Stimulated activated CD8-positive, alpha-beta memory T cell treated with anti-CD3 and anti-CD28 coated beads, Interleukin-15, amount 100 ng/mL, for 48 hours (primary cell): ENCODE results near the gene ITGA5.

ENCODE experiments used
- DNase-seq, 2 donors: peaks; one replicate each; pipeline ENCODE4 v3.0.0-alpha.2; 2020; ENCODE audit warnings: low read depth in 2 of 2

ITGA5 gene

DNA sequence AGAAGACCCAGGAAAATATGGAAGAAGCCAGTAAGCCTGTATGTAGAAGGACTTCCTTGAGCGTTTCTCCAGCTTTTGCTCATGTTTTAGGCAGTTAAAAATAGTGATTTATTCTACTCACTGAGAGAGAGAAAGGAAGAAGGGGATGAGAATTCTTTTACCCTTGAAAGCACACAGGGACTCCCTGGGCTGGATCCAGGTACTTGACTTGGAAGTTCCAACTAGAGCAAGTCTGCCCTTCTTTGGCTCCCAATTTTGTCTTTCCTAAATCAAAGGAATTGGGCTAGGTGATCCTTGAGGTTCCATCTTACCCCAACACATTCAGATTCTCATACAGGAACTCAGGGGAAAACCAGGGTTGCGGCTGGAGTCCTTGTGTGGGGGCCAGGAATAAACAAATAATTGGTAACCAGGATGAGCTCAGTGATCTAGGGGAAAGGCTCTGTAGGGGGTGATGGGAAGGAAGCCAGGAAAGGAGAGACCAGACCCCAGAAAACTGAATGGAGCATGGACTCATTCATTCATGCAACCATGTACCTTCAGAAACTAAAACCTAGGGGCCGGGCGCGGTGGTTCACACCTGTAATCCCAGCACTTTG, 11.5 kb upstream of the ITGA5 start:
- no peak for DNase-seq

DNA sequence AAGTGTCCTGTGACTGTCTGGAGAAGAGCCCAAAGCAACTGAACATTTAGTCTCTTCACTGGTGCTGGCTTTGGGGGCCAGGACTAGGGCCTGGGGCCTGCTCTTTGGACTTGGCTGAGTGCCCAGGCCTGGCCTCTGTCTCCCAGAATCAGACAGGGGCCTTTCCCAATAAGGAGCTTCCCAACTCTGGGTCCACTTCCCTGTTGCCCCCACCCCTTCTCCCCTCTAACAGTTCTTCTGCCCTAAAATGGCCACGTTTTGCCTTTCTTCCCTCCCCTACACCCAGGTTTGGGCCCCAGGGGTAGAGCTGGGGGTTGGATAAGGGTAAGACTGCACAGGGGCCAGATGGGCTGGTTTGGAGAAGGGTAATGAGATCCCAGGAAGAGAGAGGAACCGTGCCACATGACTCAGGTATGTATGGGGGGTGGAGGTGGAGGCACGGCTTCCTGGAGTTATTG, 10.0 kb upstream of the ITGA5 start:
- no peak for DNase-seq

DNA sequence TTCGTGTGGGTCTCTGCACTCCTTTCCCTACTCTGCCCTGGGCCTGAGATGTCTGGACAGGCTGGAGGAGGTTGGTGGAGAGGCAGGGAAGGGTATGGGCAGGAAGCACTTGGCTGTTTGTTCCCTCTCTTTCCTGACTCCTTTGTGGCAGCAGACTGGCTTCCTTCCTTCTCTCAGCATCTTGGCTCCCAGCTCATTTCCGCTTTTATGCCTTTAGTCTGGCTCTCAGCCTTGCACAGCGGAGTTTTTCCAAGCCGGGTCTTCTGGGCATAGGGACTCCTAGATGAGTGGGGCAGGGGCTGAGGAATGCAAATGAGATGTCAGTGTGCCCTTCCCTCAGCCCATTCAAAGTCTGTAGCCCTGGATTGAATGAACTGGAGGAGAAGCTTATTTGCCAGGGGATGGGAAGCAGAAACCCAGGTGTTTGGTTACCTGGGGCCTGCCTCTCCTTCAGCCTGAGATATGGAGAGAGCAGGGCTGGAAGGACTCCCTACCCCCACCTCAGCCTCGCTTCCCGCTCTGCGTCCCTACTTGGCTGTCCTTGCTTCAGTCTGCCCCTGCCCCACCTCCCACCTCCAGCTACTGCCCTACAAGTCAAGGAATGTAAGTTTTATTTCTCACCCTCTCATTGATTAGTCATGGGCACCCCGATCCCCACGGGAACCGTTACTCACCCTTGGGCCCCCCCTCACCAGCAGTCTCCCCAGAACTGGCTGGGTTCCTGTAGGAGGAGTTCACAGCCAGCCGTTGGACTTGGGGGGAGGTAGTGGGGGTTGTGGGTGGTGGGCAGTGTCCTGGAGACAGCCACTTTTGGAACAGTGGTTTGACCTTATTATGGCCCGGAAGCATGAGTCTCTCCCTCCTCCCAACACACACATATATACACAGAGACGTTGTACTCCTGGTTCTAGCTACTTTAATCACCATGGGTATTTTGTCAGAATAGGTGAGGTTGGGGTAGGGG, 9.3 kb upstream of the ITGA5 start:
- no peak for DNase-seq

DNA sequence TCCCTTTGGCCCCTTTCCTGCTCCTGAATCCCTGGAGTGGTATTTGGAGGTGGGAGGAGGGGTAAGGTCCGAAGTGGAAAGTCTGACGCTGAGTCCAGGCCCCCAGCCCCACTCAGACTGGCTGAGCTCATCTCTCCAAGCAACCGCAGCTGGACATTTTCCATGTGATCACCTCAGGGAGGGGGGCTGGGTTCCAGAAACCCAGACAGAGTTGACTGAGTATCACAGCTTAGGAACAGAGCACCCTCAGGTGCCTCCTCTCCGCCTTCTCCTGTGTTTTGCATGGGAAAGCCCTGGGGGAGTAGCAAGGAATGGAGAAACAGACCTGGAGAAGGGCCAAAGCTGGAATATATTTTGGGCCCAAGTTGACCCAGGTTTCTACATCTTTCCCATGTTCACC, 8.0 kb upstream of the ITGA5 start:
- no peak for DNase-seq

DNA sequence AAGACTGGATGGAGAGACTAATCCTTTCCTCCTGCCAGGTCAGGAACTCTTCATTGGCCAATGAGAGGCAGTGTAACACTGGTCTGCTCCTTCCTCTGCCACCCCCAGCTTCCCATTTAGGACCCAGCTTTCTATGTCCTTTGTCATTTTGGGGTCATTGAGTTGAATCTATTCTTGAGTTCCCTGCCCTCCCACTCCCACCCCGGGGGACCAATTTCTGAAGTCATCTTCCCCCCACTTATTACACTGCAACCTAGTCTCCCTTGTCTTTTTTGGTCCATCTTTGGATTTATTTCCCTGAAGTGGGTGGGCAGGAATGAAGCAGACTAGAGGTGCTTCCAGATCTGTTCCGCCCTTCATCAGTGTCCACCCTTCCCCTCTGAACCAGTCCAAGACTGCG, 7.6 kb upstream of the ITGA5 start:
- DNase-seq = no peak

DNA sequence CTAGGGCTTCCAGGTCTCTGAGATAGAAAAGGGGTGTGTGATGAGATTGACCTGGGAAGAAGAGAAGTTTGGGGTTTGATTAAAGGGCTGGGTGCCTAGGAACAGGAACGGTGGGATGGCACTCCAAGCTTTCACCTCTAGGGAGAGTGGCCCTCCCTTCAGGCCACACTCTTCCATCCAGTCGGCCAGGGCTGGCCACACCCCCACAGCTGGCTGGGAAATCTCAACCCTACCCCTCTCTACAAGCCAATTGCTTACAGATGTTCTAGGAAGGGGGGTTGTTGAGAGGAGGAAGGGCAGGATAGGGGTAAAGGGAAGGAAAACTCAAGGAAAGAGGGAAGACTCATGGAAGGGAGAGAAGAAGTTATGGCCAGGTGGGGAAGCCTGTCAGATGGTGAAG, 6.6 kb upstream of the ITGA5 start:
- no peak for DNase-seq

DNA sequence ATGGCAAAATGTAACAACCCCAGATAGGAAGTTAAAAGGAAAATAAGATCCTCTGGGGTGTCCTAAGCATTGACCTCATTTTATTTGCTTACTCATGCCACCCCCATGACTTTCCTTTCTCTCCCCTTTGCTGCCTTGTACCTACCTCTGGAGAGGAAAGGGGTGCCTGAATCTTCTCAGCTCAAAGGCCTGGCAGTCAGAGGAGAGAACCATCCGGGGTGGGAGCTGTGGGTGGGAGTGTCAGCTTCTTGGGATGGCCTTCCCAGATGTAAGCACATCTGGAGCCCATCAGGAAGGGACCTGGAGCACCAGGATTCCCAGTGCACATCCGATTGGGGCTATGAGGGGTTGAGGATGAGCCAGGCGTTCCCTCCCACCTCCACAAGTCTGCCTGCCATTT, 5.2 kb upstream of the ITGA5 start:
- DNase-seq = no peak

DNA sequence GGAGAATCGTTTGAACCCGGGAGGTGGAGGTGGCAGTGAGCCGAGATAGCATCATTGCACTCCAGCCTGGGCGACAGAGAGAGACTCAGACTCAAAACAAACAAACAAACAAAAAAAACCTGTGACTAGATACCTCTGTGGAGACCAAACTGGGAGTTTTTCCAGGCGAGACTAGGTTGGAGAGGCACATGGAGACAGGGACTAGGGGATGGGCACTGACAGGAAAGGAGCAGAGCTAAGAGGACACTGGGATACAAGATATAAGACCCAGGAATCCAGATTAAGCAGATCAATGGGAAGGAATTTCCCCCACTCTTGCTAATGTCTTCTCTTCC, 4.7 kb upstream of the ITGA5 start:
- no peak for DNase-seq

DNA sequence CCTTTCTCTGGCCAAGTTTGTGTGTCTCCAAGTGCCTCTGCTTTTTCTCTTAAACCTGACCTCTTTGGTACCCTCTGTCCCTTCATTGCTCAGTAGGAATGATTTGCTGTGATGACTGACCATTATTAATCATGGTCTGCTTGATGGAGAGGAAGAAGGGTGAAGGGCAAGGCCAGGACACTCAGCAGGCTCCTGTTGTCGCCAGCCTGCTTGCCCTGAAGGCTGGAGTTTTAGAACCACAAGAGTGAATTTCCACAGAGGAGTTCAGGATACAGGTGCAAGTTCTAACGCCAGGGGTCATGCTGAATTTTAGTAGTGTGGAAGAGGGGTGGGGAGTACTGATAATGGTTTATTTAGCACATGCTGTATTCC, 2.8 kb upstream of the ITGA5 start:
- no peak for DNase-seq

DNA sequence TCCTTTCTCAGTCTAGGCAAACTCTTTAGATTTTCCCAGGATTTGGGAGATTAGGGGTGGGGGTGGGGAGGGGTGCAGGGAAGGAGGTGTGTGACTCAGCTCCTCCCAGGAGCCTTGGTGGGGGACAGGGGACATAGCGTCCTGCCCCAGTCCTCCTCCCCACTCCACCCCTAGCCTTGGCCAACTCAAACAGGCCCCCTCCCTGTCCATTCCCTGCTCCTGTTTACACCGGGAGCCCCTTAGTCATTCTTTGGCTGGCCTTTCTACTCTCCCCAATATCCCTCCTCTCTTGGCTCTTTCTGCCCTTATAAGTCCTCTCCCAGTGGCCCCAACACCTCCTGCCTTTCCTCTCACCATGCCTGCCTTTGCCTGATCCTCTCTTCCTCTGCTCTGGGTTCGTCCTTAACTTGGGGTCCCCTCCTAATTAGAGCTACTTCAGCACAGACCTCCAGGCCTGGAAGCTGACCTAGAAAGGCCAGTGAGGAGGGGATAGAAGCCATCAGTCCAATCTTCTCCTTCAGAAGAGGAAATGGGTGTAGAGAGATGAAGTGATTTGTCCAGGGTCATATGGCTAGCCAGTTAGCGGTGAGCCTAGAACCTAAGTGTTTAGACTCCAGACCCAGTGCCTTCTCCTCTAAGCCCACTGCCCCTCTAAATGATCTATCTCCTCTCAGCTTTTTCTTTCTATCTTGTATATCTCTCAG, 2.3 kb upstream of the ITGA5 start:
- no peak for DNase-seq

DNA sequence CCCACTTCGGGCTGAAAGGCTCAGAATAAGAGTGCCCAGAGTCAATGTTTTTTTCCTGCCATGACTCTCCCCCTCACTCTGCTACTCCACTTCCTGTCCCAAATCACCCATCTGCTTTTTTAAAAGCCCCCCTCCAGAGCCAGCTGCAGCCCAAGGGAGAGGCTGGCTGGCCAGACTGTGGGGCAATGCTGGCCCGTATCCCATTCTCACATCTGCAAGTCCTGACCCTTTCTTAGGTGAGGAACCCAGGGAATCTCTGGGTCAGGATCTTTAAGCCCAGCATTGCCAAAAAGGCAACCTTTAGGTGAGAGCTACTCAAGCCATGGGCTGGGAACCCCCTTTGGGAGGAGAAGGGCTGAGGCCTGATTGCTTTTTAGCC, 1.7 kb upstream of the ITGA5 start:
- DNase-seq = no peak

DNA sequence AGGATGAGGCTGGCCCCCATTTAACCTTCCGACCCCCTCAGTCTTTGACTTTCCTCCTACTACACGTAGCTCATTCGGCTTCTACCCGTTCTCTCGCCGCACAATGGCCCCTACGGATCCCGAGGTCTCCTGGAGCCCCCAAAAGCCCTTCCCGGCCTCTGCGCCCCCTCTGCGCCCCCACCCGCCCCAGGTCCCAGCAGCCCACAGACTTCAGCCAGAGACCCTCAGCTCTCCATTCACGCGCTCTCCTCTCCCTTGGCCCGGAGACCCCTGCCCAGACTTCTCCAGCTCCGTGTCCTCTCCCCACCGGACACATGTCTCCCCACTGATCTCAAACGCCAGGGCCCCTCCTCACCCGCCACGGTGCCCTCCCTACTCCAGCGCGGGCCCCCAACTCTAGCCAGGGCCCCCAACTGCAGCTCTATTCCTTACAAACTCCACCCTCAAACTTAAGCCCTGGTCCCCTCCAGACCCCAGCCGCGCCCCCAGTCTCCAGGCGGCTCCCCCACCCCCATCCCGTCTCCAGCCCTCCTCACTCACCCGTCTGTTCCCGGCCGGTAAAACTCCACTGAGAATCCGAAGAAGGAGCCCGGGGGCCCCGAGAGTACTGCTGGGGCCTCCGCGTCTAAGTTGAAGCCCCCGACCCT, 502 bp downstream of the ITGA5 start:
- DNase-seq = no peak

DNA sequence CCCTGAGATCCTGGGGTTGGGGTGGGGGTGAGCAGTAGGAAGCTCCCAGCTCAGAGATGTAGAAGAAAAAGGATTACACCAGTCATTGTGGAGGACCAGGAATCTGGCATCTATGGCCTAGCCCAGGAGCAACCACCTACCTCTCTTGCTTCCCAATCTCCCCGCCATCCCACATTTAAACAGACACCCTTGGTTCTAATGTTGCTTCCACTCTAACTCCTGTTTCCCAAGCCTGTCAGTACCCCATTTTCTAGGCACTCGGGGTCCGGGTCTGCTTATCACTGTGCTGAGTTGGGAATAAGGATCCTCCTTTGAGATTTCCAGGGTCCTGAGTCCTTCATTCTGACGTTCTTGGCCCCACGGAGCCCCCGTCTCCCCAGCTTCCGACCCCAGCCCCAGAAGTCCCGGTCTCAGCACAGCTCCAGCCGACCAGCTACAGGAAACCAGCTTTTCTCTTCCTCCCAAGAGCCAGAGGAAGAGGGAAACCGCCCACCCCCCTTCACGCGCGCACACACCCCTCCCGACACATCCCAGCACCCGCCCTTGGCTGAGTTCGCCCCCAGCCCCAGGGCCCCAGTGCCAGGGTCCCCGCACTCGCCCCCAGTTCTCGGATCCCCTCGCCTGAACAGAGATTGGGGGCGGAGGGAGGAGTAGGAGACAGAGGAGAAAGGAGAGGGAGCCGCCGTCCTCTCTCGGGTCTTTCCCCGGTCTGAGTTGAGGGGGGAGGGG, 1.2 kb downstream of the ITGA5 start:
- no peak for DNase-seq

DNA sequence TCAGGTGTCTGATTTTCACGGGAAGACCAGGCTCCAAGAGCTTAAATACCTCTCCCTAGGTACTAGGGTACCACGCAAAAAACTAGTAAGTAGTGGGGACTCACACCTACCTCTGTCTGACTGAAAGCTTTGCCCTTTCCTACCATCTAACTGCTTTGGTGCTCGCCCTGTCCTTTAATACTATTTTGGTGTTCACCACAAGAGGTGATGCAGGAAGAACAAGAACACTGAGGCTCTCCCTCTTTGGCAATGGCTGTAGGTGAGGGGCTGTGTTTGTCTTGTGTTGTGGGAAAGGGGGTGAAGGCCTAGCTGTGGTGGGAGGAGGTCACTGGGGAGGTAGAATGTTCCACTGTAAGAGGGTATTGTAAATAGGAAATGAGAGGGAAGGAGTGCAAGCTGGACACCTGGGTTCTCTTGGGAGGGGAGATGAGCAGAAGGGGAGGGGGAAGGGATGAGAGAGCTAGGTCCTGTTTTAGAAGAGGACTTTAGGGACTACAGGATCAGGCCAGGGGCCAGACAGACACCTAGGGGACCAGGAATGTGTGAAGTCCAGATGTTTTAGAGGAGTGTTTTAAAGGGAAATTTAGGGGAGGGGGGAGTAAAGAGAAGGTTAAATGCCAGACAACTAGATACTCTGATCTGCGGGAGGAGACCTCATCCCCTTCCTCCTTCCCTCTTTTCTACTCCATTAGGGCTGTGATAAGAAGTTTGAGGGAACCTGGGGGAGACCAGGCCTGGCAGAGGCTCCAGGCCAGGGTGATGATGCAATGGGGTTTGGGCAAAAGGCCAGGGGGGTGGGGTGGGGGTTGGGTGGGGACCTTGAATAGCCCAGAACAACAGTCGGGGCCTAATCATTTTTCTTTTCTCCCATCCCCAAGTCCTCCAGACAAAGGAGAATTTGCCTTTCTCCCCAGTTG, 2.1 kb downstream of the ITGA5 start:
- DNase-seq = no peak

DNA sequence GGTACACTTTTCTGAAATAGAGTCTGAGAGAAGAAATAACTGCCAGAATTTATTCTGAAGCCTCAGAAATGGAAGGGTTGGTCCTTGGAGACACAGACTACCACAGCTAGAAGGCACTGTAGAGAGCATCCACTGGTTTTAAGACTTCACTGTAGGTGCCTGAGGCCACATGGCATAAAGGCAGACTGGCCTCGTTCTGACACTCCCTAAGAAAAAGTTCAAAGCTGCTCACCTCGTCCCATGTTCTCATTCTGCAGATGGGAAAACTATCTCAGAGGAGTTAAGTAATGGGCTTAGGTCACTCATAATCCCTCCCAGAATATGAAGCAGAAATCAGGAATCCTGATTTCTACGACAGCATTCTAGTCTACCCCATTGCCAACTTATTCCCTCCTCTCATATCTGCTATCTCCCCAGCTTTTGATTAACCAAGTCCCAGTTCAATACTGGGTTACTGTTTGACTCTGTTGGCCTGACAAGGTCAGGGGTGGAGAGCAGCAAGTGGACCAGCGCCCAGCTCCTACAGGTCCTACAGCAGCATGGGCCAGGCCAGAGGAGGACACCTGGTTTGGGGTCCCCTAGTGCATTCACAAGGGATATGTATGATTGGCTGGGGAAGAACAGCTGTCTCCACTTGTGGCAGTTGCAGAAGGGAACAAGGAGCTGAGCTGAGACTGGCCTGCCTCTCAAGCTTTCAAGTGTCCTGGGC, 3.7 kb downstream of the ITGA5 start:
- no peak for DNase-seq

DNA sequence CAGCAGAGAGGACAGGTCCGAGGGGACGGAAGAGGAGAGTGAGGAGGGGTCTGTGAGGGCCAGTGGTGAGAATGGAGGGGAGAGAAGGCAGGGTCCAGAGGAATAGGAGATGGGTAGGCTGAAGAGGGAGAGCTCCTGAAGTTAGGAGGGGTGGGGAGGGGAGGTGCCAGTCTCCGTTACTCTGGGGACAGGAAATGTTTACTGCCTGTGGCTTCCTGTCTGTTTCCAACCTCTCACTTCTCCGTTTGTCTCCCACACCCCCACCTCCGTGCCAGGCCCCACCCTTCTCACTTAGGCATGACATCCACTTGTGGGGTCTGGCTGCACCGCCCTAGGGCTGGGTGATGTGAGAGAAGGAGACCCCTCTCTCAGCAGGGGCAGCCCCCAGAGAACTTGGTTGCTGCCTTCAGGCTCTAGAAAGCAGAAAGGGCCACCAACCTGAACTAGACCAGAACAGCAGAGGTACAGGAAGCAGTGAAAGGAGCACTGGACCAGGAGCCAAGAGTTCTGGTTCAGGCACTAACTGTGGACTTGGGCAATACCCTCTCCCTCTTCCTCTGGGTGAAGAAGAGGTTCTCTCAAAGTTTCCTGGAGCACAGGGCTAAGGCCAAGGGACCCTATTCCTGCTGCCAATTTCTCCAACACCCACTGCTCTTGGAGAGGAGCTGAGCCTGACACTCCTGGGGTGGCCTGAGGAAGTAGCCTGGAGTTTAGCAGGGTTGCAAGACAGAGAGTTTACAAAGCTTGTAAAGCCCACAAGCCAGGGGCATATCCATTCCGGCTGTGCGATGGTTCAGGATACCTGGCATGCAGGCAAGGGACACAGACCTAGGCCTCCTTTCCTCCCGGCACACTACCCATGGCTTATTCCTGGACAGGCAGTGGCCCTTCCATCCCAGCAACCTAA, 5.5 kb downstream of the ITGA5 start:
- peak; percentile 48 to 61 for DNase-seq

DNA sequence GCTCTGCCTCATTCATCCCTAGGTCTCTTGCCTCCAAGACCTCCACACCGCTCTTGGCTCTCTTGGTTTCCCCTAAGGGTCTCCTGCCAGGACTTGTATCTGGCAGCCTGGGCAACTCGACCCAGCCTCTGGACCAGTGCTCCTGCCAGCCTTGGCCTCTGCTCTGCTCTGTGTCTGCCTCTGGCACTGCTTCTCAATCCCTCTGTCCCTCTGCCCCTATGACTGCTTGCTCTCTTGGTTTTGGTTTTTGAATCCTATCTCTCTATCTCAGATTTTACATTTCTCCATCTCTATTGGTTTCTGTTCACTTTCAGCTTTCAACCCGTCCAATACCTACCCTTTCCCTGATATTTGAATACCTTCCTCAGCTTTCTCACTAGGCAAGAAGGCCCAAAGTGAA, 6.3 kb downstream of the ITGA5 start:
- no peak for DNase-seq

DNA sequence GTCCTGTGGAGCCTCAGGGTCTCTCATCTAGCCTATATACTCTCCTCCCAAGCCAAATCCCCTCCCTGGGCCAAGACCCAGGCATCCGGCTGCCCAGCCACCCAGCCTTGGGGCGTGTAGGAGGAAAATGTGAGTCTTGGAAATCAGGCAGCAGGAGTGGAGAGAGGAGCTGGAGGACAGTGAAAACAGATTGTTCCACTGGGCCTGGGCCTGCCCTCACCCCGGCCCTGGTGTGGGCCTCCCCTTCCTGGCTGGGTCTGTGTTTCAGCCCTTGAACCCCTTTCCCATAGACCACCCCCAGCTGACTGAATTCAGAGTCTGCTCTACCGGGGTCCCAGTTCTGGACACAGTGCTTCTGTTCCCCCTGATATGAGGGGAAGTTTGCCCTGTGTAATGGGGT, 6.7 kb downstream of the ITGA5 start:
- no peak for DNase-seq
